ENCODE measurements around the gene ADCY1.

The ADCY1 gene

GRCh38 chr7:45662540-45663166 is 88.5 kb downstream of the ADCY1 start:
- DNase-seq: no peak
- no peaks in the 10 kb centered on the region for H3K9me3 ChIP-seq (ENCODE audit: severe bottlenecking)
- H3K4me3 ChIP-seq (ENCODE audit: low read depth, low read length): no peak overlapping the region
- H3K27ac ChIP-seq: no peak overlapping the region
- TF ChIP-seq CTCF (IDR thresholded peaks at IDR 0.05; ENCODE audit: low read depth, low read length): no peak
- no peaks in the 10 kb centered on the region for H3K36me3 ChIP-seq
- no peaks in the 10 kb centered on the region for H3K27me3 ChIP-seq (ENCODE audit: insufficient read depth, low read depth, severe bottlenecking)

- no peak for DNase-seq
- H3K4me3 ChIP-seq (ENCODE audit: low read depth, low read length): no peak overlapping the region
Measured at GRCh38 chr7:45663167-45663921, 89.2 kb downstream of the ADCY1 start.

GRCh38 chr7:45663965-45664633 is 89.9 kb downstream of the ADCY1 start:
- Histone ChIP-seq H3K36me3 (no peaks in the 10 kb centered on the region), H3K4me3 (ENCODE audit: low read depth, low read length) (no peak overlapping the region), H3K27ac (no peak overlapping the region), H3K9me3 (ENCODE audit: severe bottlenecking) (no peaks in the 10 kb centered on the region), H3K27me3 (ENCODE audit: insufficient read depth, low read depth, severe bottlenecking) (no peaks in the 10 kb centered on the region)
- DNase-seq: no peak
- TF ChIP-seq CTCF (IDR thresholded peaks at IDR 0.05; ENCODE audit: low read depth, low read length): no peak

More at GRCh38 chr7:45663167-45663921, 89.2 kb downstream of the ADCY1 start:
- Histone ChIP-seq H3K9me3 (ENCODE audit: severe bottlenecking) (no peaks in the 10 kb centered on the region), H3K27ac (no peak overlapping the region), H3K36me3 (no peaks in the 10 kb centered on the region), H3K27me3 (ENCODE audit: insufficient read depth, low read depth, severe bottlenecking) (no peaks in the 10 kb centered on the region)
- peak; percentile 80 for TF ChIP-seq CTCF (IDR thresholded peaks at IDR 0.05; ENCODE audit: low read depth, low read length)

- DNase-seq: no peak
- Histone ChIP-seq H3K27ac (no peak overlapping the region), H3K27me3 (ENCODE audit: insufficient read depth, low read depth, severe bottlenecking) (no peaks in the 10 kb centered on the region), H3K4me3 (ENCODE audit: low read depth, low read length) (no peak overlapping the region), H3K36me3 (no peaks in the 10 kb centered on the region), H3K9me3 (ENCODE audit: severe bottlenecking) (no peaks in the 10 kb centered on the region)
- no peak for TF ChIP-seq CTCF (IDR thresholded peaks at IDR 0.05; ENCODE audit: low read depth, low read length)
Measured at GRCh38 chr7:45665172-45665571, 91.0 kb downstream of the ADCY1 start.

- Histone ChIP-seq H3K27me3 (ENCODE audit: insufficient read depth, low read depth, severe bottlenecking) (no peaks in the 10 kb centered on the region), H3K4me3 (ENCODE audit: low read depth, low read length) (no peak overlapping the region), H3K36me3 (no peaks in the 10 kb centered on the region; the same call in 1 of the 2 replicates), H3K27ac (no peak overlapping the region), H3K9me3 (ENCODE audit: severe bottlenecking) (no peaks in the 10 kb centered on the region)
- TF ChIP-seq CTCF (IDR thresholded peaks at IDR 0.05; ENCODE audit: low read depth, low read length): no peak
- DNase-seq: no peak
Measured at GRCh38 chr7:45670227-45670626, 96.1 kb downstream of the ADCY1 start.

Data from WERI-Rb-1 (cell line).